GM12874 (cell line): Measurements from ENCODE around the gene KRT79.

Source experiments
- TF ChIP-seq, protein P1 (sequence below): IDR thresholded peaks from 2 replicates; pipeline ENCODE4 v1.5.1; 2011; ENCODE audit warnings: low read depth, mild to moderate bottlenecking, control low read depth, low read length, moderate library complexity; ENCODE audit not compliant: insufficient read depth

KRT79 gene

DNA sequence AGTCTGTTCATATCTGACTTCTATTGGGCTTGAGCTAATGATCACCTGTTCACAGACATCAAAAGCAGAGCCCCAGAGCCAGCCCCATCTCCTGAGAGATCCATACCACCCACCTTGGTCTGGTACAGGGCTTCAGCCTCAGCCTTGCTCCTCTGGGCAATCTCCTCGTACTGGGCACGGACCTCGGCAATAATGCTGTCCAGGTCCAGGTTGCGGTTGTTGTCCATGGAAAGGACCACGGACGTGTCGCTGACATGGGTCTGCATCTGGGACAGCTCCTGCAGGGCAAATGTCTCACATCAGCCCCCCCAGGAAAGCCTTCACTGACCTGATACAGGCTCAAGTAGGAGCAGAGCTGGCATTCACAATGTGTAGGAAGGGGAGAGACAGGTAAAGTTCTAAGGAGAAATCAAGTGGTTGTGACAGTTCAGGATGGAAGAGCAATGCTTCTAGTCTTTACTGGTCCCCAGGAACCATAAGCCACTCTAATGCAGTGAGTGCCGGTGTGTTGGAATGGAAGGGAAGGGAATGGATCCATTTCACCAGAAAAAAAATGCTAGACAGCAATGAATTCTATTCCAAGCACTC lies 25.4 kb downstream of the KRT79 start:
- TF ChIP-seq, protein P1, sequence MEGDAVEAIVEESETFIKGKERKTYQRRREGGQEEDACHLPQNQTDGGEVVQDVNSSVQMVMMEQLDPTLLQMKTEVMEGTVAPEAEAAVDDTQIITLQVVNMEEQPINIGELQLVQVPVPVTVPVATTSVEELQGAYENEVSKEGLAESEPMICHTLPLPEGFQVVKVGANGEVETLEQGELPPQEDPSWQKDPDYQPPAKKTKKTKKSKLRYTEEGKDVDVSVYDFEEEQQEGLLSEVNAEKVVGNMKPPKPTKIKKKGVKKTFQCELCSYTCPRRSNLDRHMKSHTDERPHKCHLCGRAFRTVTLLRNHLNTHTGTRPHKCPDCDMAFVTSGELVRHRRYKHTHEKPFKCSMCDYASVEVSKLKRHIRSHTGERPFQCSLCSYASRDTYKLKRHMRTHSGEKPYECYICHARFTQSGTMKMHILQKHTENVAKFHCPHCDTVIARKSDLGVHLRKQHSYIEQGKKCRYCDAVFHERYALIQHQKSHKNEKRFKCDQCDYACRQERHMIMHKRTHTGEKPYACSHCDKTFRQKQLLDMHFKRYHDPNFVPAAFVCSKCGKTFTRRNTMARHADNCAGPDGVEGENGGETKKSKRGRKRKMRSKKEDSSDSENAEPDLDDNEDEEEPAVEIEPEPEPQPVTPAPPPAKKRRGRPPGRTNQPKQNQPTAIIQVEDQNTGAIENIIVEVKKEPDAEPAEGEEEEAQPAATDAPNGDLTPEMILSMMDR, result no peak

DNA sequence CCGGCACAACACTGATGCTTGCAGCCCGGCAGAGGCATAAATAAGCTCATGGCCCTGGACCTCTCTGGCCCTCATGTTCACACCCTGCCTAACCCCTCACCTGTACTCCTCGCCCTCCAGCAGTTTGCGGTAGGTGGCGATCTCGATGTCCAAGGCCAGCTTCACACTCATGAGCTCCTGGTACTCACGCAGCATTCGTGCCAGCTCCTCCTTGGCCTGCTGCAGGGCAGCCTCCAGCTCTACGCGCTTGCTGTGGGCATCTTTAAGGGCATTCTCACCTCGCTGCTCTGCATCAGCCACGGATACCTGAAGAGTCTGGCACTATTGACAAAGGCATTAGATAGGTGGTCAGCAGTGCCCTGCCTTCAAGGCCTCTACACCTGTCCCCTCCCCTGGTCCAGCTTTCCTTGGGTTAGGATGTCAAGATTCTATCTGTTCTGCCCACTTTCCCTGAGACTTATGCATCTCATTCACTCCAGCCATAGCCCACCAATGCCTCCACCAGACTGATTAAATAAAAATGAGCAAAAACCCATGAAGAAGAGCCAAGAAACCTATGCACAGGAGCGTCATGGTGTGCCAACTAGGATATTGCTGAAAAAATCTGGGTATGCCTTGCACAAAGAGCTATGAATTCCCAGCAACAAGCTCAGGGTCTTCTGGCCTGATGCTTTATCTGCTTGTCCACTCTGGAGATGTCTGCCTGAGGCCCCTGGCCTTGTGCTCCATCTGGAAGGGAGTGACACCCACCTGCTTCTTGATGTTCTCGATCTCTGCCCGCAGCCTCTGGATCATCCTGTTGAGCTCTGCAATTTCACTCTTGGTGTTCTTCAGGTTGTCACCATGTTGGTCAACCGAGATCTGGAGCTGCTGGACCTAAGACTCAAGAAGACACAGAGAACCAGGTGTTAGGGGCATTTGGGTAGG lies 26.3 kb downstream of the KRT79 start:
- TF ChIP-seq, protein P1, result no peak

DNA sequence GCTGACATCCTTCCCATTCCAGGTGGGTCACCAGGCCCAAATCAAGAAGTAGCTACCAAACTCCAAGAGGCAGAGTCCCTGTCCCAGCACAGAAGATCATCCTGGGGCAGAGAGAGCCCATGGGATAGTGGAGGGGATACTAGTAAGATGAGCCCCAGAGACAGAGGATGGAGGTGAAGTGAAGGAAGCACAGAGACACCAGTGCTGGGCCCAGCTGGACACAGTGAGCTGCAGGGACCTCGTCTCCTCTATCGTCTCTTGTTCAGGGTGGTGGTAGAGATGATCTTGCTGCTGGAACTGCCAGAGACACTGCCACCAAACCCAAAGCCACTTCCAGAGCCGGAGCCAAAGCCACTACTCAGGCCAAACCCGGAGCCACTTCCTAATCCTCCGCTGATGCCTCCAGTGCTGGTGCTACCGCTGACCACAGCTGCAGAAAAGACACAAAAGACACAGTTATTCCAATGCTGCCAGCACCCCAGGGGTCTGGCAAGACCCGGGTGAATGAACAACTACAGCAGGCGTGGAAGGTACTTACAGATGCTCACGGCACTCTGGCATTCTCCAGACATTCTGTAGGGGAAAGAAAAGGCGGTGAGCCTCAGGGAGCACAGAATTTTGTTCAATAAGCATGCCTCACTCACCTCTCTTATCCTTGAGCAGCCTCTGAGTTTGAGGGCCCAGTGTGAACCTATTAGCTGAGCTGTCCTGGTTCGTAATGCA lies 27.1 kb downstream of the KRT79 start:
- TF ChIP-seq, protein P1, result no peak

DNA sequence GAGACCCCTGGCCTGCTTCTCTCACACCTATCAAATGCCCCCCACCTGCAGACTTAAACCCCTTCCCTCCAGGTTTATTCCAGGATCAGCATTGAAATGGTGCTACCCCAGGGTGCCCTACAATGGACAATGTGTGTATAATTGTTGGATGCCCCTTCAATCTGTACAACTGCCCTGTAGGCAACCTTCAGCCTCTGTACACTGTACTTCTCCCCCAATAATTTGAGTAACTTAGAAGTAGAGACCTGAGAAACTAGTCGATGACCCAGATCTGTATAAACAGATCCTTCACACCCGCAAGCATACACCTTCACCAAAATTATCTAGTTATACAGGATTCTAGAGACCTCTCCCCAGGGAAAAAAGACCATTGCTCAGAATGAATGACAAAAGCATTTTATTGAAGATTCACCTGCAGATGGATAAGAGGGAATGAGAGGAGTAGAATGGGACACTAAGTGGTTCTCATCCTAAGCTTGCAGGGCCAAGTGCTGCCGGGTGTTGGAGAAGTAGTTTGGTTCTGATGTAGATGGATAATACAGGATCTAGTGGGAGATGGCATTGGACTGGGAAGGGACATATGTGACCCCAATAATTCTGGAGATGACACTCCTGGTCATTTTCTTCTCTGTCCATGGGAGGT lies 27.8 kb downstream of the KRT79 start:
- TF ChIP-seq, protein P1, result no peak

DNA sequence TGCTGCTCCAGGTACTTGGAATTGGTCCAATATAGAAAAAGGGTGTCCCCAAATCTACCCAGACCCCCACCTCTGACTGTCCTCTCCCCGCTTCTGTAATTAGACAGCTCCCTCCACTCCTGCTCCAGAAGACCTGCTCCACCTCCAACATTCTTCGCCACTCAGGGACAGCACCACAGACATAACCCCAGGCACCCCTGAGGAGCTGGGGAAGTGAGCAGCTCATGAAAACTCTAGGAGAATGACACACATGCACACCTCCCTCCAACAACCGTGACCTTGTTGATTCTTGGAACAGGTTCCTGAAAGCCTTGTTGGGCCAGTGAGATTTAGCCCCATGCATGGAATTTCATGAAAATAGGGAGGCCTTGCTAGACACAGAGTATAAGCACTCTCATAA lies 28.4 kb downstream of the KRT79 start:
- TF ChIP-seq, protein P1, result no peak

DNA sequence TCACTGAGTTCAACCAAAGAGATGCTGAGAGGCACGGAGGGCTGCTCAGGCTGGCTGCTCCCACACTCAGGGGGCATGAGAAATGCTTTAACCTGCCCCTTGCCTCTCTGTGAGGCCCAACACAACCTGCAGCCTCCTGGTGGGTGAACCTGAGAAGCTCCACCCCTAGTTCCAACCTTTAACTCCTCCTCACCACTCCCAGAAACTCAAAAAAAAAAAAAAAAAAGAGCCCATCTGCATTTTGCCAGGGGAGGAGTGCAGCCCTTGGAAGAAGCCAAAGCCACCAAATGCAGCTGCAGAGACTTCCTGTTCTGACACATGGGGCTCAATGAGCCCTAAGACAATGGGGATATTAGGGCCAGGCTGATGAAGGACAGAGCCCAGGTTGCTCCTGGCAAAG lies 29.1 kb downstream of the KRT79 start:
- TF ChIP-seq, protein P1, result no peak

DNA sequence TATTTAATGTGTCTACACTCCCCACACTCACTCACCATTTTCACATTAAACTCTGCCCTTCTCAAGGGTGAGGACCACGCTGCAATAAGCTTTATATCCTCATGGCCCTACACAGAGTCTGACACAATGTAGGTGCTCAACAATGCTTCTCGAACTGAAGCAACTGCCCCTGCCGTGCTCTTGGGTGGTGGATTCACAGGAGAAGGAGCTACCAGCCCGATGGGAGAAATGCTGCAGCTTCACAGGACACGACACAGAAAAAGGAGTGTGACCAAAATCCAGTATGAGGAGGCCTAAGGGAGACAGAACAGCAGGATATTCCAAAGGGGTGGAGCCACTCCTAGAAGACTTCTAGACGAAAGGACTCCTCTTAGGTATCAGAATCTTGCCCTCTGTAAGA lies 31.7 kb downstream of the KRT79 start:
- TF ChIP-seq, protein P1, result no peak
